GM12872 (cell line): ENCODE results near the gene SHC4.

Source experiments
- TF ChIP-seq, protein P1 (sequence below): IDR thresholded peaks from 3 replicates; pipeline ENCODE4 v1.5.1; 2011; ENCODE audit warnings: low read depth, mild to moderate bottlenecking, low read length, moderate library complexity; ENCODE audit not compliant: insufficient read depth

SHC4 gene, protein sequence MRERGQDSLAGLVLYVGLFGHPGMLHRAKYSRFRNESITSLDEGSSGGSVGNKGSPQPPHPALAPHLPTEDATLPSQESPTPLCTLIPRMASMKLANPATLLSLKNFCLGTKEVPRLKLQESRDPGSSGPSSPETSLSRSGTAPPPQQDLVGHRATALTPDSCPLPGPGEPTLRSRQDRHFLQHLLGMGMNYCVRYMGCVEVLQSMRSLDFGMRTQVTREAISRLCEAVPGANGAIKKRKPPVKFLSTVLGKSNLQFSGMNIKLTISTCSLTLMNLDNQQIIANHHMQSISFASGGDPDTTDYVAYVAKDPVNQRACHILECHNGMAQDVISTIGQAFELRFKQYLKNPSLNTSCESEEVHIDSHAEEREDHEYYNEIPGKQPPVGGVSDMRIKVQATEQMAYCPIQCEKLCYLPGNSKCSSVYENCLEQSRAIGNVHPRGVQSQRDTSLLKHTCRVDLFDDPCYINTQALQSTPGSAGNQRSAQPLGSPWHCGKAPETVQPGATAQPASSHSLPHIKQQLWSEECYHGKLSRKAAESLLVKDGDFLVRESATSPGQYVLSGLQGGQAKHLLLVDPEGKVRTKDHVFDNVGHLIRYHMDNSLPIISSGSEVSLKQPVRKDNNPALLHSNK

GRCh38 chr15:48963524-48964113, at the start of gene SHC4:
Gene SHC4, minus strand, starts transcription at chr15:48963919. Its CDS starts 904 bp downstream, at chr15:48963015.
- TF ChIP-seq, protein P1, sequence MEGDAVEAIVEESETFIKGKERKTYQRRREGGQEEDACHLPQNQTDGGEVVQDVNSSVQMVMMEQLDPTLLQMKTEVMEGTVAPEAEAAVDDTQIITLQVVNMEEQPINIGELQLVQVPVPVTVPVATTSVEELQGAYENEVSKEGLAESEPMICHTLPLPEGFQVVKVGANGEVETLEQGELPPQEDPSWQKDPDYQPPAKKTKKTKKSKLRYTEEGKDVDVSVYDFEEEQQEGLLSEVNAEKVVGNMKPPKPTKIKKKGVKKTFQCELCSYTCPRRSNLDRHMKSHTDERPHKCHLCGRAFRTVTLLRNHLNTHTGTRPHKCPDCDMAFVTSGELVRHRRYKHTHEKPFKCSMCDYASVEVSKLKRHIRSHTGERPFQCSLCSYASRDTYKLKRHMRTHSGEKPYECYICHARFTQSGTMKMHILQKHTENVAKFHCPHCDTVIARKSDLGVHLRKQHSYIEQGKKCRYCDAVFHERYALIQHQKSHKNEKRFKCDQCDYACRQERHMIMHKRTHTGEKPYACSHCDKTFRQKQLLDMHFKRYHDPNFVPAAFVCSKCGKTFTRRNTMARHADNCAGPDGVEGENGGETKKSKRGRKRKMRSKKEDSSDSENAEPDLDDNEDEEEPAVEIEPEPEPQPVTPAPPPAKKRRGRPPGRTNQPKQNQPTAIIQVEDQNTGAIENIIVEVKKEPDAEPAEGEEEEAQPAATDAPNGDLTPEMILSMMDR, result no peak

DNA sequence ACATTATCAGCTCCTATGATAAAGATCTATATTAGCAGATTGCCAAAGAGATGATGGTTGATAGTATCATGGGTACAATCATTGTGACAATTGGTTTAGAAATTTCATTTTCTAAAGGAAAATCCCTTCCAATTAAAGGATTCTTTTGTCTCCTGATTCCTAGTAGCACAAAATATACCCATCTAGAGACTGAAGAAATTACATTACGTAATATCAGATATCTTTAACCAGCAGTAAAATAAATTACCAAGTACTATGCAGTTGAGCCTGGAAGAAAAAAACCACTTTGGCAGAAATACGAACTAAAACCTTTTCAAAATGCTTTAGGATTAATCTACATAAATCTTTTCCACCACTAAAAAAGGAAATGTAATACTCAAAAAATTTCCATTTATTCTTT, 35.6 kb upstream of the SHC4 start:
- TF ChIP-seq, protein P1, result no peak

GRCh38 chr15:48996276-48996675, 32.6 kb upstream of the SHC4 start:
- TF ChIP-seq, protein P1, result no peak

DNA sequence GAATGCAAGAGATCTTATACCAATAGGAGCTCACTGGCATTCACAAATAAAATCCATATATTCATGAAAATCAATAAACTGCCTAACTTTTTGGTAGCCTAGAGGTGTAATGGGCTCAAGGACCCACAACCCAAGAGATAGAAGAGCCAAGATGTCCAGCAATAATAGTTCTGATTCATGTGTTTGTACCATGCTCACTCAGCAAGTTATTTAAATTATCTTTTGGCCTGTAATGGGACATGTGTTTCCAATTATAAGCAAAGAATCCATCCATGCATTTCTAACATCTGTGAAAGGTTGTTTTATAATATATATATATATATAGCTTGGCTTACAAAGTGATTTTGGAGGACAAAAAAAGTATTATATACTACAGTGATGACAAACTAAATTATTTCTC, 29.7 kb upstream of the SHC4 start:
- TF ChIP-seq, protein P1, result no peak

DNA sequence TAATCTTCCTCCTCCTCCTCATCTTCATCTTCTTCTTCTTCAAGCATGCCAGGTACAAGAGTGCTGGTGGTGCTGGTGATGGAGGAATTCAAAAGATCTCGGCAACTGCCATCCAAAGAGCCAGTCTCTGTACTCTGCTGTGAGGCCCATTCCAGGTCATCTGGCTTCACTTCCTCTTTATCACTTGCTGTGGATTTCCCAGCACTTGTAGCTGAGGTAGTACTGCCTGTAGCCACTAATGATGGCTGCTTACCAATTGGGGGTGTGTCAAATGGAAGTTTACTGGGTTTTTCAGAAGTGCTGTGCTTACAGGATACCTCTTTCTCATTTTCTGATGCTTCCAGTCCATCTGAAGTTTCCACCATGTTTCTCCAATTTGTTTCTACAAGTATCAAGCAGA, 28.8 kb upstream of the SHC4 start:
- TF ChIP-seq, protein P1, result no peak

DNA sequence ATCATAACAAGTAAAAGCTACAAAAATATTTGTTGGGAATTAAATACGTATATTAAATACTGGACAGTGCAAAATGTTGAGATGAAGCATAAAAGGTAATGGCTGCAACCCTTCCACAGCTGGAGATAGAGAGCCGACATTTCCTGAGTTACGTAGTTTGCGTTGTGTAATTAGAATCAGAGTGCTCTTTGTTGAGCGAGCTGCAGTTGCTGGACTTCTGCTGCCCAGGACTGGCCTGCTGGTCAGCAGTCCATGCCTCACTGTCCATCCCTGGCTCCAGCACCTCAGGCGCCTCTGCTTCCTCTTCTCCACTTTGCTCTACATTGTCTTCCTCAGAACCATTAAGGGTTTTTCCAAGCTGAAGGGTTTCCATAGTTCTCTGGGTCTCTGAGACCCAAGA, 28.4 kb upstream of the SHC4 start:
- TF ChIP-seq, protein P1, result no peak

DNA sequence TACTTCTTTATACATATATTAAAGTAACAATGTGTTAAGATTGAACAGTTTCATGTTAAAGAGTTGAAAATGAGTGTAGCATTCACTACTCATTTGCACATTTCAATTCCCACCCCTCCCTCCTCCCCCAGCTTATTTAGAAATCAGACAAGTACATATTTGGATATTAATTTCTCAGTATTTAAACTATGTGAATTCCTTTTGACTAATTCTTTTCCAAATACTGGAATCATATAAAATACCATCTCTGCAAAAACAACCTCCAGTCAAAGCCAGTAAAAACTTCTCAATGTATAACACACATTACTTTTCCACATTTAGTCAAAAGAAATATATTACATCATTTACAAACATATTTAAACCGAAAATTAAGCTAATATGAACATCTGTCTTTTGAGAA, 25.5 kb upstream of the SHC4 start:
- TF ChIP-seq, protein P1, result no peak
